VCaP (cell line): Measurements from ENCODE around the gene HSPA12A.

Source experiments
- H3K27ac ChIP-seq: fragments of 450-650 bp; 2 replicates; pipeline ENCODE4 v1.5.1; 2017
- CTCF ChIP-seq: fragments of 450-650 bp; conservative IDR thresholded peaks from 2 replicates; pipeline ENCODE4 v1.5.1; 2017; ENCODE audit warnings: mild to moderate bottlenecking, moderate library complexity

The HSPA12A gene

GRCh38 chr10:116676118-116676517, 66.2 kb downstream of the HSPA12A start:
- no peak for TF ChIP-seq CTCF
- no peak overlapping the region for H3K27ac ChIP-seq

GRCh38 chr10:116674901-116675423, 67.4 kb downstream of the HSPA12A start:
- no peak overlapping the region for H3K27ac ChIP-seq
- TF ChIP-seq CTCF = no peak

- H3K27ac ChIP-seq = no peak overlapping the region
- TF ChIP-seq CTCF = no peak
Measured at GRCh38 chr10:116673866-116674265, 68.5 kb downstream of the HSPA12A start.

- no peak for TF ChIP-seq CTCF
- H3K27ac ChIP-seq = no peak overlapping the region
Measured at GRCh38 chr10:116672891-116673290, 69.5 kb downstream of the HSPA12A start.

- H3K27ac ChIP-seq = no peak overlapping the region
- TF ChIP-seq CTCF = no peak
Measured at GRCh38 chr10:116671274-116671926, 71.0 kb downstream of the HSPA12A start.

- TF ChIP-seq CTCF = no peak
- H3K27ac ChIP-seq = no peak overlapping the region
Measured at GRCh38 chr10:116670706-116671105, 71.7 kb downstream of the HSPA12A start.

- no peak overlapping the region for H3K27ac ChIP-seq
- TF ChIP-seq CTCF = no peak
Measured at GRCh38 chr10:116669832-116670644, 72.3 kb downstream of the HSPA12A start.
